ENCODE measurements around the gene COG7. TPM values are rescaled to one million over a fixed set of nuclear protein-coding genes. Genes with fewer than 3 reads are reported as not detected.

The COG7 gene
- total RNA-seq, 2 donors from 2014 or later: 19.5 to 43.5 TPM

DNA sequence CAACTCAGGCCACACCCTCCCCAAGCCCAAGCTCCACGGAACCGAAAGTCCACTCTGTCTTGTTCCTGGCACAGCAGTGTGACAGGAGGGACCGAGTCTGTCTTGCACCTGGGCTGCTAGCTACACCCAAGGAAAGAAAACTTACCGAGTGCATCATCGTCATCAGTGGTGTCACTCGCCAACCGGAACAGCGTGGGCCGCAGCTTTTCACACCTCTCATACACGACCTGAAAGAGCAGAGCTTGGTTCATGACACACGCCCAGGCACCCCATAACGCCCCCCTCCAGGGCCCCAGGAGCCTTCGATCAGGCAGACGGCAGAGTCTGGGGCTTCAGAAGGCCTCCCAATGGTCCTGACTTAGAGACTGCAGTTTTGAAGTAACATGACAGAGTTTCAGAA lies 29.8 kb upstream of the COG7 start:
- ATAC-seq (no peak), DNase-seq (no peak)
- H3K4me1 ChIP-seq: peaks cover 4% of the 10 kb centered on the region
- TF ChIP-seq, protein P1, sequence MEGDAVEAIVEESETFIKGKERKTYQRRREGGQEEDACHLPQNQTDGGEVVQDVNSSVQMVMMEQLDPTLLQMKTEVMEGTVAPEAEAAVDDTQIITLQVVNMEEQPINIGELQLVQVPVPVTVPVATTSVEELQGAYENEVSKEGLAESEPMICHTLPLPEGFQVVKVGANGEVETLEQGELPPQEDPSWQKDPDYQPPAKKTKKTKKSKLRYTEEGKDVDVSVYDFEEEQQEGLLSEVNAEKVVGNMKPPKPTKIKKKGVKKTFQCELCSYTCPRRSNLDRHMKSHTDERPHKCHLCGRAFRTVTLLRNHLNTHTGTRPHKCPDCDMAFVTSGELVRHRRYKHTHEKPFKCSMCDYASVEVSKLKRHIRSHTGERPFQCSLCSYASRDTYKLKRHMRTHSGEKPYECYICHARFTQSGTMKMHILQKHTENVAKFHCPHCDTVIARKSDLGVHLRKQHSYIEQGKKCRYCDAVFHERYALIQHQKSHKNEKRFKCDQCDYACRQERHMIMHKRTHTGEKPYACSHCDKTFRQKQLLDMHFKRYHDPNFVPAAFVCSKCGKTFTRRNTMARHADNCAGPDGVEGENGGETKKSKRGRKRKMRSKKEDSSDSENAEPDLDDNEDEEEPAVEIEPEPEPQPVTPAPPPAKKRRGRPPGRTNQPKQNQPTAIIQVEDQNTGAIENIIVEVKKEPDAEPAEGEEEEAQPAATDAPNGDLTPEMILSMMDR (IDR thresholded peaks at IDR 0.05): no peak
- no peak for TF ChIP-seq POLR2A (IDR thresholded peaks at IDR 0.05)
- H3K27me3 ChIP-seq: no peaks in the 10 kb centered on the region
- no peak overlapping the region for H3K4me3 ChIP-seq
- no peak overlapping the region for H3K27ac ChIP-seq
- H3K36me3 ChIP-seq (replicated peaks in 1 of 2; ENCODE audit: insufficient read depth in 1 of 2, low read depth in 2 of 2): peaks cover 40 to 68% of the 10 kb centered on the region in 2 donors
- no peaks in the 10 kb centered on the region for H3K9me3 ChIP-seq
- 82 to 89% methylated on average over 14 of the region's 14 CpGs for WGBS, 2 donors
- intact Hi-C loops (cut with DNase I): no loop called here

- intact Hi-C loops (cut with DNase I): no loop called here
- no peak for TF ChIP-seq POLR2A (IDR thresholded peaks at IDR 0.05)
- TF ChIP-seq, protein P1 (IDR thresholded peaks at IDR 0.05): no peak
- 86 to 91% methylated on average over 4 of the region's 4 CpGs for WGBS, 2 donors
- Histone ChIP-seq H3K27me3 (no peaks in the 10 kb centered on the region), H3K4me3 (no peak overlapping the region), H3K36me3 (replicated peaks in 1 of 2; ENCODE audit: insufficient read depth in 1 of 2, low read depth in 2 of 2) (peaks cover 28 to 69% of the 10 kb centered on the region in 2 donors), H3K9me3 (no peaks in the 10 kb centered on the region), H3K4me1 (no peaks in the 10 kb centered on the region), H3K27ac (no peak overlapping the region)
- DNase-seq (no peak), ATAC-seq (no peak)
These were observed 27.3 kb upstream of the COG7 start for GRCh38 chr16:23480257-23480656.

GRCh38 chr16:23479138-23479537 lies 26.1 kb upstream of the COG7 start:
- DNase-seq (no peak), ATAC-seq (no peak)
- H3K4me1 ChIP-seq: no peaks in the 10 kb centered on the region
- no peaks in the 10 kb centered on the region for H3K27me3 ChIP-seq
- no peak for TF ChIP-seq POLR2A (IDR thresholded peaks at IDR 0.05)
- TF ChIP-seq, protein P1 (IDR thresholded peaks at IDR 0.05): no peak
- 85 to 97% methylated on average over 3 of the region's 3 CpGs for WGBS, 2 donors
- no peak overlapping the region for H3K27ac ChIP-seq
- intact Hi-C loops (cut with DNase I): no loop called here
- H3K4me3 ChIP-seq: no peak overlapping the region
- peaks cover 28 to 70% of the 10 kb centered on the region in 2 donors for H3K36me3 ChIP-seq (replicated peaks in 1 of 2; ENCODE audit: insufficient read depth in 1 of 2, low read depth in 2 of 2)
- H3K9me3 ChIP-seq: no peaks in the 10 kb centered on the region

- no peak for DNase-seq
- WGBS, 2 donors: 90 to 100% methylated on average over 1 to 3 of the region's 3 CpGs
These were observed 25.6 kb upstream of the COG7 start for GRCh38 chr16:23478566-23478965.

DNA sequence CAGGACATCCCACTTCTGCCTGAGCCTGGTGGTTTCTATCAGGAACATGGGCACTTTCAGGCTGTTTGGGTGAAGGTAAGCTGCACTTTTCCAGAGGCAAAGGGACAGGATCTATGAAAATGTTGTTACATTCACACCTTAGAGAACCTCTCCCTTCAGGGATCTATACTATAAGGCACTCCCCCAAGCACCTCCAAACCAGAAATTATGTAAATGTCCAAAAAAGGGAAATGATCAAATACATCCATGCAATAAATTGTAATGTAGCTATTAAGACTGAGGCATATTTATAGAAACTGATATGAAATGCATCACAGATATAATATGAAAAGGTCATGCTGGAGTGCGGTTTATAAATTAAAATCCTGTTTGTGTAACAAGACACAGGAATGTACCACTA lies 23.3 kb upstream of the COG7 start:
- Histone ChIP-seq H3K9me3 (no peaks in the 10 kb centered on the region), H3K4me3 (no peak overlapping the region), H3K36me3 (replicated peaks in 1 of 2; ENCODE audit: insufficient read depth in 1 of 2, low read depth in 2 of 2) (peaks cover 15 to 65% of the 10 kb centered on the region in 2 donors), H3K27me3 (no peaks in the 10 kb centered on the region), H3K27ac (no peak overlapping the region), H3K4me1 (no peaks in the 10 kb centered on the region)
- WGBS, 2 donors: 79 to 85% methylated on average over 1 of the region's 1 CpG
- no peak for TF ChIP-seq POLR2A (IDR thresholded peaks at IDR 0.05)
- TF ChIP-seq, protein P1 (IDR thresholded peaks at IDR 0.05): no peak
- DNase-seq (no peak), ATAC-seq (no peak)
- intact Hi-C loops (cut with DNase I): no loop called here

More at GRCh38 chr16:23478566-23478965, 25.6 kb upstream of the COG7 start:
- no peak for ATAC-seq
- intact Hi-C loops (cut with DNase I): no loop called here
- Histone ChIP-seq H3K9me3 (no peaks in the 10 kb centered on the region), H3K4me1 (no peaks in the 10 kb centered on the region), H3K27me3 (no peaks in the 10 kb centered on the region), H3K4me3 (no peak overlapping the region), H3K27ac (no peak overlapping the region), H3K36me3 (replicated peaks in 1 of 2; ENCODE audit: insufficient read depth in 1 of 2, low read depth in 2 of 2) (peaks cover 28 to 74% of the 10 kb centered on the region in 2 donors)
- no peak for TF ChIP-seq POLR2A (IDR thresholded peaks at IDR 0.05)
- TF ChIP-seq, protein P1 (IDR thresholded peaks at IDR 0.05): no peak

All from body of pancreas (tissue), 4 donors.